Measurements from ENCODE around the gene BID.
"Not testable (repeated sequence)": the region's sequence is repeated elsewhere in the genome, so short reads cannot be mapped to it uniquely, and the experiment has no call there.

BID gene

DNA sequence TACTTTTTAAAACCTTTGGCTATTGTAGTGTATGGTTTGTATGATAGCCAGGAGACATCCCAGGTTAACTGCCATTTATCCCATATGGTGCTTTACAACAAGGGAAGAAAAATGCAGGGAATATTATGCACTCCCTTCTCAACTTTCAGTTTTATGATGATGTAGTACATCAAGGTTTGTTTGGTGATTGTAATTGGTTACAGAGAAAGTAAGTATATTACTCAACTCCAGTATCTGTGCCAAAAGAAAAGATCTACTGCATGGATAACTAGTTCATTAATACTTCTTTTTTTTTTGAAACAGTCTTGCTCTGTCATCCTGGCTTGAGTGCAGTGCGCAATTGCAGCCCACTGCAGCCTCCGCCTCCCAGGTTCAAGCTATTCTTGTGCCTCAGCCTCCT, 70.5 kb downstream of the BID start:
- CTCF ChIA-PET = no interaction called here
- DNase-seq (ENCODE audit: low read depth, low spot score) = no peak
- TF ChIP-seq, protein P1, sequence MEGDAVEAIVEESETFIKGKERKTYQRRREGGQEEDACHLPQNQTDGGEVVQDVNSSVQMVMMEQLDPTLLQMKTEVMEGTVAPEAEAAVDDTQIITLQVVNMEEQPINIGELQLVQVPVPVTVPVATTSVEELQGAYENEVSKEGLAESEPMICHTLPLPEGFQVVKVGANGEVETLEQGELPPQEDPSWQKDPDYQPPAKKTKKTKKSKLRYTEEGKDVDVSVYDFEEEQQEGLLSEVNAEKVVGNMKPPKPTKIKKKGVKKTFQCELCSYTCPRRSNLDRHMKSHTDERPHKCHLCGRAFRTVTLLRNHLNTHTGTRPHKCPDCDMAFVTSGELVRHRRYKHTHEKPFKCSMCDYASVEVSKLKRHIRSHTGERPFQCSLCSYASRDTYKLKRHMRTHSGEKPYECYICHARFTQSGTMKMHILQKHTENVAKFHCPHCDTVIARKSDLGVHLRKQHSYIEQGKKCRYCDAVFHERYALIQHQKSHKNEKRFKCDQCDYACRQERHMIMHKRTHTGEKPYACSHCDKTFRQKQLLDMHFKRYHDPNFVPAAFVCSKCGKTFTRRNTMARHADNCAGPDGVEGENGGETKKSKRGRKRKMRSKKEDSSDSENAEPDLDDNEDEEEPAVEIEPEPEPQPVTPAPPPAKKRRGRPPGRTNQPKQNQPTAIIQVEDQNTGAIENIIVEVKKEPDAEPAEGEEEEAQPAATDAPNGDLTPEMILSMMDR (IDR thresholded peaks at IDR 0.05; ENCODE audit: insufficient read depth, low read length, missing control alignments) = no peak
- no peak overlapping the region for H3K4me3 ChIP-seq (ENCODE audit: low read depth, low read length)
- POLR2A ChIA-PET = no interaction called here

DNA sequence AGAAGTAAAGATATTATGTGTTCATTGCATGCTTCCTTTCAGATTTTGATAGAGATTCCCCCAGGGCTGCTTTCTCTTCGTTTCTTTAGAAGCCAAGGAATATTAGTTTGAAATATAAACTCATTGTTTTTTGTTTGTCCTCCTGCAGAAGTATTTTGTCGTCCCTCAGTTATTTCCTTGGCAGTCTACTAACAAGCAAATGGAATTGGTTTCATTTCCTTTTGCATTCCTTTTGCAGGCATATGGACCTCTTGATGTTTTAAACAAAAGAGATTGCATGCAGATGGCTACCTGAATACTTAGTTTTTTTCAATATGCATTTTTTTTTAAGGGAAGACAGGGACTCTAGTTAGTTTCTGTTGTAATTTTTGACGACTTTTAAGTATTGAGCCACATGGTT, 73.5 kb downstream of the BID start:
- POLR2A ChIA-PET = no interaction called here
- DNase-seq (ENCODE audit: low read depth, low spot score) = no peak
- TF ChIP-seq, protein P1 (IDR thresholded peaks at IDR 0.05; ENCODE audit: insufficient read depth, low read length, missing control alignments) = no peak
- H3K4me3 ChIP-seq (ENCODE audit: low read depth, low read length) = no peak overlapping the region
- CTCF ChIA-PET = no interaction called here

DNA sequence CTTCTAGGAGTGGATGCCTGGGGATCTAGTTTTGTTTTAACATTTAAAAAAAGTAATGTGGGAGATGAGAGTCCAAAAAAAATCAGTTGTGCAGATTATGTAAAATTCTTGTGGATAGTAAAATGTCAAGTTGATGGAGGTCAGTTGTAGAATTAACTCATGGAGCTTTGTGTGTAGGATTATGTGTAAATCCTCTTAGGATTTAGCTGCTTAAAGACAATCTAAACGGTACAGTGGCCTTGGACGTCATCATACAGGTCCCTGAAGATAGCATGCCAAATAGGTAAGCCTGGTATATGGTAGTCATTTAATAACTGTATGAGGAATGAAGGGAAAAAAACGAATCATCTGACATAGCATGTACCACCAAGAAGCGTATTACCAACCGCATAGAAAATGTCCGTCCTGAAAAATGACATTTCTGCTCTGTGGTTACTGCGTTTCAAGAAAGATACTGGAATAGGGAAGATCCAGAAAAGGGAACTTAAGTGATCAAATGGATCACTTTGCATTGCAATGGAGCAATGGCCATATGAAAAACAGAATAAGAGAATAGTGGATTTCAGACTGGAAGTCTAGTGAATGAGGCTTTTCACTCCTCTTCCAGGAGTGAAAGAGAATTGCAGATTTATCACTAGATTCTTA, 74.5 kb downstream of the BID start:
- TF ChIP-seq, protein P1 (IDR thresholded peaks at IDR 0.05; ENCODE audit: insufficient read depth, low read length, missing control alignments) = no peak
- CTCF ChIA-PET = no interaction called here
- no peak overlapping the region for H3K4me3 ChIP-seq (ENCODE audit: low read depth, low read length)
- POLR2A ChIA-PET = no interaction called here
- DNase-seq (ENCODE audit: low read depth, low spot score) = no peak

DNA sequence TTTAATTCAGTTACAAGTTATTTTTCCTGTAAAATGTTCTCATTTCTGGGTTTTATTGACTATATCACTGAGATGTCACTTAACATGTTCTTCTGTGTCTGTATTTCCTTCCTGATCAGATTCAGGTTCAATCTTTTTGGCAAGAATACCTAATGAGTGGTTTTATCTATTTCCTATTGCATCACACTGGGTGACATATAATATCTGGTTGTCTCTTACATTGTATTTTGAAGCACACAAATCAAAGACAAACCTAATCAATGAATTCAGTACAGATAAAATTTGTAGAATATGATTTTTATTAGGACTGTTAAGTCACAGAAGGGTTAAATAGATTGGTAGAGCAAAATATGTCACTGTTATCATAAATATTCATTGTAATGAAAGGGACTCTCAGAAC, 75.3 kb downstream of the BID start:
- no peak overlapping the region for H3K4me3 ChIP-seq (ENCODE audit: low read depth, low read length)
- POLR2A ChIA-PET = no interaction called here
- CTCF ChIA-PET = no interaction called here
- TF ChIP-seq, protein P1 (IDR thresholded peaks at IDR 0.05; ENCODE audit: insufficient read depth, low read length, missing control alignments) = no peak
- DNase-seq (ENCODE audit: low read depth, low spot score) = no peak

DNA sequence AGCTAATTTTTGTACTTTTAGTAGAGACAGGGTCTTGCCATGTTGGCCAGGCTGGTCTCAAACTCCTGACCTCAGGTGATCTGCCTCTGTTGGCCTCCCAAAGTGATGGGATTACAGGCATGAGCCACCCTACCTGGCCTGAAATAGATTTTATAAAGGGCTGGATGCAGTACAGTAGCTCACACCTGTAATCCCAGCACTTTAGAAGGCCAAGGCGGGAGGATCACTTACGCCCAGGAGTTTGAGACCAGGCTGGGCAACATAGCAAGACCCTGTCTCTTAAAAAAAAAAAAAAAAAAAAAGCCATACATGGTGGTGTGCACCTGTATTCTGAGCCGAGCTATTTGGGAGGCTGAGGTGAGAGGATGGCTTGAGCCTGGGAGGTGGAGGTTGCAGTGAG, 76.0 kb downstream of the BID start:
- CTCF ChIA-PET; DNase-seq (ENCODE audit: low read depth, low spot score): not testable (repeated sequence)

DNA sequence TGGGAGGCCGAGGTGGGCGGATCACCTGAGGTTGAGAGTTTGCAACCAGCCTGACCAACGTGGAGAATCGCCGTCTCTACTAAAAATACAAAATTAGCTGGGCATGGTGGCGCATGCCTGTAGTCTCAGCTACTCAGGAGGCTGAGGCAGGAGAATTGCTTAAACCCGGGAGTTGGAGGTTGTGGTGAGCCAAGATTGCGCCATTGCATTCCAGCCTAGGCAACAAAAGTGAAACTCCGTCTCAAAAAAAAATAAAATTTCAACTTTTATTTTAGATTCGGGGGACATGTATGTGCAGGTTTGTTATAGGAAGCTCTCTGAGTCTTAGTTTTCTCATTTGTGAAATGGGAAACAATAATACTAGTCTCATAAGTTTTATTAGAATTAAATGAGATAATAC, 77.1 kb downstream of the BID start:
- DNase-seq (ENCODE audit: low read depth, low spot score); POLR2A ChIA-PET; H3K4me3 ChIP-seq (ENCODE audit: low read depth, low read length): not testable (repeated sequence)
- CTCF ChIA-PET = interaction anchor here (1.0 to 1.7 kb wide), 2 partner anchors 13 to 46 kb away, joined by 3 to 4 read pairs; no protein-coding TSS in a partner anchor

More for the DNA sequence above, 76.0 kb downstream of the BID start:
- H3K4me3 ChIP-seq (ENCODE audit: low read depth, low read length); POLR2A ChIA-PET: not testable (repeated sequence)

DNA sequence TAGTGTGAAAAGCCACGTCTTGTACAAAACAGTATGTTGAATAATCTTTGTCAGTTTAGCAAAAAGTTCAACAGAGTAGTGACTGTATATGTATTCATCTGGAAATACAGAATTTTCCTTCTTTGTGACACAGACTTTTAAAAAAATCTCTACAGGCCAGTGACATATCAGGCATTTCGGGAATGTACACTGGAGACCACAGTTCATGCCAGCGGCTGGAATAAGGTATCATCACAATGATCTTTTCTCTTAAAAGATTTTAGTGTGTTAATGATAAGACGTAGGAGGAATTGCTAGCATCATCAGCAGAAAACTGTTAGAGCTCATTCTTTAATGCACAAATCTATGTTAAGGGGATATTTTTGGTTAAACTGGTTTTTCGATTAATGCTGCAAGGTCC, 78.3 kb downstream of the BID start:
- TF ChIP-seq, protein P1 (IDR thresholded peaks at IDR 0.05; ENCODE audit: insufficient read depth, low read length, missing control alignments) = no peak
- H3K4me3 ChIP-seq (ENCODE audit: low read depth, low read length) = no peak overlapping the region
- CTCF ChIA-PET = interaction anchor here (1.0 to 1.7 kb wide), 2 partner anchors 9 to 14 kb away, joined by 3 to 4 read pairs; no protein-coding TSS in a partner anchor
- DNase-seq (ENCODE audit: low read depth, low spot score) = no peak
- POLR2A ChIA-PET = no interaction called here
